ENCODE results near the gene ADD2.

ADD2 gene

DNA sequence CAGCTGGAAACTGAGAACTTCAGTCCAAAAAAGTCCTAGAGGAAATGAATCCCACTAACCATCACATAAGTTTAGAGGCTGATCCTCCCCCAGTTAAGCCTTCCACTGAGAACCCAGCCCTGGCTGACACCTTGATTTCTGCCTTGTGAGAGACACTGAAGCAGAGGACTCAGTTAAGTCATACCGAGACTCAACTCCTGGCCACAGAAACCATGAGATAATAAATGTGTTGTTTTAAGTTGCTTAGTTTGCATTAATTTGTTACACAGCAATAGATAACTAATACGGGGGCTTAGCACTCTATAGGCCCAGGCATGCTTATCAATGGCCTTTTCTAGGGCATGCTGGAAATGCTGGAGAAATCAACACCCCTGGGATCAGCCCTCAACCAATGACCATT lies 3.4 kb upstream of the ADD2 start:
- TF ChIP-seq GATA2 (IDR thresholded peaks at IDR 0.05; ENCODE audit: low read depth, low read length) (no peak), GATA3 (IDR thresholded peaks at IDR 0.05; ENCODE audit: low read depth, low read length) (no peak)

DNA sequence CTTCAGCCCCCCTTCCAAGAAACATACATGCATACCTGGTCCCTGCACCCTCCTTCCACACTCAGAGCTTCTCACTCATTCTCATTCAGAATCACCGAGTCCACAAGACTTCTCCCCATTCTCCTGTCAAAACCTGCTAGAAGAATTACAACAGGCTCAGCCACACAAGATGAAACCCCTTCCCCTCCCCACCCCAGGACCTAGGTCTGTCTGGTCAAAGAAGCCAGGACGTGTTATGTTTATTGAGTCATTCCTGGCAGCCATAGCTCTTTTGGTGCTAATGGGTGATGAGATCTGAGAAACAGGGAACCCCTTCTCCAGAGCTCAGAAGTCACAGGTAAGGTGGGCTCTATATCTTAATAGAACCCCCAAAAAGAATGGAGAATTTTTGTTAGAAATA lies 1.4 kb upstream of the ADD2 start:
- no peak for TF ChIP-seq GATA2 (IDR thresholded peaks at IDR 0.05; ENCODE audit: low read depth, low read length)
- no peak for TF ChIP-seq GATA3 (IDR thresholded peaks at IDR 0.05; ENCODE audit: low read depth, low read length)

DNA sequence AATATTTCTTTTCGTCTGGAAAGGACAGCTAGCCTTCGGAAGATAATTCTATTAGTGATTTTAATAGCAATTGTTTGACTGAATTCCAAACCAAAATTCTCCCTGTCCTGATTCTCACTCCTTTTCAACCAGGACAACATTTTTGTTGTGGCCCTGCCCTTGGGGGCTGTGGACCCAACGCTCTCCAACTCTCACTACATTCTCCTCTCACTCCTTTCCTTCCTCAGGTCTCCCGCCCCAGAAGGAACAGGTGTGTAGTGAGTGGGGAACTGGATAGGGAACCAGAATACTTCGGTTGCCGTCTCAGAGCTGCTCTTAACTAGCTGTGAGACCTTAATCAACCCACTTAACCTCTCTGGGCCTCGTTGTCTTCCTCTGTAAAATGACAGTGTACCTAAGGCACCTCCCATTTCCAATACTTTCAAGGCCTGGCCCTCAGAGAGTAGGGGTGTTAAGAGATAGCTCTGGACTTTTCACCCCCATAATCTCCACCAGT lies 638 bp upstream of the ADD2 start:
- TF ChIP-seq GATA3 (IDR thresholded peaks at IDR 0.05; ENCODE audit: low read depth, low read length) (no peak), GATA2 (IDR thresholded peaks at IDR 0.05; ENCODE audit: low read depth, low read length) (no peak)

DNA sequence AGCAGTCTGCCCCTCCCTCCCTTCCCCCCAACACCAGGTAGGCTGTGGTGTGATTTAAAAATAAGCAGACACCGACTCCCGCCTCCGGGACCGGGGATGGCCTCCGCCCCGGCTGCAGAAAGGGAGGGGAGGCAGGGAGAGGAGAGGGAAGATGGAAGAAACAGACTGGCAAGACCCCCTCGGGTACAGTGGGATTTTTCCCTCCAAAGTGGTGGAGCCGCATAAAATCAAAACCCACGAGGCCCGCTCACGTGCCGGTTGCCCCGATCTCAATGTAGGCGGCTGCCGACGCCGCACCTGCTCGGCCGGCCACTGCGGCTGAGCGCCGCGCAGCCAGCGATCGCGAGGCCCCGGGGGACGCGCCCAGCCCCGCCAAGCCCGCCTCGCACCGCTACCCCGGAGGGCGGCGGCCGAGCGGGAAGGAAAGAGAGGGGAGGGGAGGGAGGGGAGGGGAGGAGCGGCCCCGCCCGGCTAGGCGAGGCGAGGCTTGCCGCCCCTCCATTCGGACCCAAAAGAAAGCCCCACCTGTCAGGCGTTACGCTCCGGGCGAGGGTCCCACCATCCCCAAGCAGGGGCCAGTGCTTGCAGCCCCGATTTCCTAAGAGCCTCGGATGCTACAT lies 811 bp downstream of the ADD2 start:
- TF ChIP-seq GATA2 (IDR thresholded peaks at IDR 0.05; ENCODE audit: low read depth, low read length) (no peak), GATA3 (IDR thresholded peaks at IDR 0.05; ENCODE audit: low read depth, low read length) (no peak)

DNA sequence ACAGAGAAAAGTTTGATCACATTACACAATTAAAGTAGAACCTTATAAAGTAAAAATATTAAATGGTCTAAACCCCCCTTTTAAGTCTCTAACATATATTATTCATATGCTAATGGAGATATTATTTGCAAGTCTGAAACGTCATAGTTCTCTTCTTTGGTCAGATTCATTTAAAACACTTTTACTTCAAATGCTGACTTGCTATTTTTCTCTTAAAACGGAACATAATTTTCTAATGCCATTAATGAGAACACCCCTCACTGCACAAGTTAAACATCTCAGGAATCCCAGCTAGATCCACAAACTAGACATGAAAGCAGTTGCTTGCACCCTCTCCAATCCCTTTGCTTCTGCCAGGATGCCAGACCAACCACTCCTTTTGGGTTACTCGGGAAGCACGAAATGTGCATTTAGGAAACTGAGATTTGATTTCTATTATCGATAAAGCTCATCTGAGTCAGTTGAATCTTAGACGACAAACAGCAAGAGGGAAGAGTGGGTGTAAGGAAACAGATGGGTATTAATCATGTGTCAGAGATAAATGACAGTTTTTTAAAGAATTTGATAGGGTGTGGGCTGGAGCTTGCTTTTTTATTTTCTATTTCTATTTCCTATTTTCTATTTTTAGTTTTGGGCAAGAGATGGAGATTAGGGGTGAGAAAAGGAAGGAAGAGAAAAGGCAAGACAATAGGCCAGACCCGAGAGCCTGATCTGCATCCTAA lies 1.5 kb downstream of the ADD2 start:
- TF ChIP-seq GATA3 (IDR thresholded peaks at IDR 0.05; ENCODE audit: low read depth, low read length) (no peak), GATA2 (IDR thresholded peaks at IDR 0.05; ENCODE audit: low read depth, low read length) (0 out of 2 replicates have a peak, but pooled peaks have one; percentile 7)

DNA sequence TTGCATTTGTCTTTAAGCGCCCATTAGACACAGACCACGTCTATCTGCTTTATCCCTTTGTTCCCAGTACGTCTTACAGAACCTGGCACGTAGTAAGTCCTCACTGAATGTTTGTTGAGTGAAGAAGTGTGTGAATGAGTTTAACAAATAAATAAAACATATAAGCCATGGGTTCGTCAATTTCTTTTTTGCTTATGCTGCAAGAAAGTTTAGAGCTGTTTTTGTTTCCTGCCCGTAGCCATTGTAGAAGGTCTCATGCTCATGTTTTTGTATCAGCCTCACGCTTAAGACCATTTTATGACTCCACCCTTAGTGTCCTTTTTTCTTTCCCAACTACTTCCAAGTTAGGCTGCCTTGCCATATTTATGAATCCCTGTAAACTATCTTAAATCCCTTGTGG lies 2.5 kb downstream of the ADD2 start:
- TF ChIP-seq GATA3 (IDR thresholded peaks at IDR 0.05; ENCODE audit: low read depth, low read length): no peak
- no peak for TF ChIP-seq GATA2 (IDR thresholded peaks at IDR 0.05; ENCODE audit: low read depth, low read length)

DNA sequence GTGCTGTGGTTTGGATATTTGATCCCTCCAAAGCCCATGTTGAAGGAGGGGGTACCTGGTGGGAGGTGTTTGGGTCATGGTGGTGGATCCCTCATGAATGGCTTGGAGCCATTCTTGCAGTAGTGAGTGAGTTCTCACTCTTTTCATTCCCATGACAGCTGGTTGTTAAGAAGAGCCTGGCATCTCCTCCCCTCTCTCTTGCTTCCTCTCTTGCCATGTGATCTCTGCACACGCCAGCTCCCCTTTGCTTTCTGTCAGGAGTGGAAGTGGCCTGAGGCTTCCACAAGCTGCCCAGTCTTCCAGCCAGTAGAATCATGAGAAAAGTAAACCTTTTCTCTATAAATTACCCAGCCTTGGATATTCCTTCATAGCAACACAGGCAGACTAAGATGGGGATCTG lies 8.6 kb downstream of the ADD2 start:
- TF ChIP-seq GATA3 (IDR thresholded peaks at IDR 0.05; ENCODE audit: low read depth, low read length) (no peak), GATA2 (IDR thresholded peaks at IDR 0.05; ENCODE audit: low read depth, low read length) (no peak)

DNA sequence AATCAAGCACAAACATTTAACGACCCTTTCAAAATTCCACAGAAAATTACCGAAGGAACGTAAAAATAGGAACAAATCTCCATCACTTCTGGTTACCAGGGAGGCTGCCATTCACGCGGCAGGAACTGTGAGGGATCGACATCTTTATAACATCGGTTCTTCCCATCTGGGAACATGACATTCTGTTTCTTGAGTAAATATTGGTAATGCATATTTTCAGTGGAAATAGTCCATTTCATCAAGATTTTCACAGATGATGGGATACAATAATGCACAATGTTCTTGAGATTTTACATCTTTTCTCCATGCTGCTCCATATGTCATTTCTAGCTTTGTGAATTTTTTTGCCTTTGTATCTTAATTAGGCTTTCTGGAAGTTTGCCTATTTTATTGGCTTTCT lies 10.0 kb downstream of the ADD2 start:
- no peak for TF ChIP-seq GATA3 (IDR thresholded peaks at IDR 0.05; ENCODE audit: low read depth, low read length)
- no peak for TF ChIP-seq GATA2 (IDR thresholded peaks at IDR 0.05; ENCODE audit: low read depth, low read length)

DNA sequence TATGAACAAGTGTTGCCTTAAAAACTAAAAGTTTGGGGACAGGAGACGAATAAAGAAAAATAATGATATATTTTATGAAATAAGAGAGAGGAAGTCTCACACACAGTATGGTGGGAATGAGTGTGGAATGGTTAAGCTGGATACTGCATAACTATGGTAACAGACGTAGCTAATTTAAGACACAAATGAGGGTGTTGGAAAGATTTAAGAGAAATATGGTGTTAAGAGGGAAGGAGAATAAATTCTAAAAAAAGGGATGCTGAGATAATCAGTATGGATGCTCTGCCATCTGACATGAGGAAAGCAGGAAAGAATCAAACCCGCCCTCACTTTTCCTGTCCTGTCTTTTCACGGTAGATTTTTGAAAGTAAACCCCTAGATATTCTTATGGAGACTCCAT lies 10.6 kb downstream of the ADD2 start:
- TF ChIP-seq GATA3 (IDR thresholded peaks at IDR 0.05; ENCODE audit: low read depth, low read length): no peak
- TF ChIP-seq GATA2 (IDR thresholded peaks at IDR 0.05; ENCODE audit: low read depth, low read length): no peak

DNA sequence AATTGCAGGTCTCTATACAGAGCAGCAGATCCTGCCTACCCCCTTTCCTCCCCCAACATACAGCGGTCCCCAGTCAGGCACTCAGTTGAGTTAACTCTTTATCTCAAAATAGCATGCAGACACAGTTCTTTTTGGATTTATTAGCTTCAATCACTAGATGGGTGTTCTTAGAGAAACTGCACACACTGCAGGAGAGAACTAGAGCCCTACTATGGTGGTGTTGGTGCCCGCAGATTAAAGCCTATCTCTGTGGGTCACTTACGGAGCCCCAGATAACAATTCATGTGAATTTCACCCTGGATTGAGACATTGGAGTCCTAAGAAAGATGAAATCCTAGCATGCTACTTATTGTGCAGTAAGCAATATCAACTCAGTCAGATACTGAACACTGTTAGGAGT lies 11.9 kb downstream of the ADD2 start:
- TF ChIP-seq GATA2 (IDR thresholded peaks at IDR 0.05; ENCODE audit: low read depth, low read length) (no peak), GATA3 (IDR thresholded peaks at IDR 0.05; ENCODE audit: low read depth, low read length) (no peak)

DNA sequence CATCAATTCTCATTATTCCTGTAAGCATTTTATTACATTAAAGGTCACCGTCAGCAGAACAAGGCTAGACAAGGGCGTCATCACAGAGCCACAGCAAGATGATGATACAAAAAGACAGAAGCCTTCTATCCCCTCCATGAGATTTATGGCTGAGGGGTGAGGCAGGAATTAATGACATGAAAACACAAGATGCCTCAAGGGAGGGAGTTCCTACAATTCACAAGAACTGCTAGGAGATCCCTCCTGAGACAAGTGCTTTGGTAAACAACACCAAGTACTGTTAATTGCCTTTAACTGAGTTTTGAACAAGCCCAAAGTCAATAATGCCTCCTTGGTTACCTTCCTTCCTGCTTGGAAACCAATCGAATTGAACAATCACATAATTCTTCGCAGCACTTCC lies 14.1 kb downstream of the ADD2 start:
- TF ChIP-seq GATA3 (IDR thresholded peaks at IDR 0.05; ENCODE audit: low read depth, low read length) (no peak), GATA2 (IDR thresholded peaks at IDR 0.05; ENCODE audit: low read depth, low read length) (no peak)

DNA sequence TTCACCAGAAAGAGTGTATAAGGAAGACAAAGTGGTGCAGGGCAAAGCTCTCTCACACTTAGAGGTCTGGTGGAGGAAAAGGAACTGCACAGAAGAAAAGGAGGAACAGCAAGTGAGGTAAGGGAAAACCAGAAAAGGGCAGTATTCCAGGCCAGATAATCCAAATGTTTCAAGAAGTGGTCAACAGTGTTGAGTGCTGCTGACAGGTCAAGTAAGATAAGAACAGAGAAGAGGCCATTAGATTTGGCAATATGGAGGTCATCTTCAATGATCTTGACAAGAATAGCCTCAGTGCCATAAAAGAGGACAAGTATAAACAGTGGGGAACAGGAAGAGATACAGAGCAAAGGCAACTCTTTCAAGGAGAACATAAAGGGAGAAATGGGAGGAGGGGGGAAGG lies 15.0 kb downstream of the ADD2 start:
- TF ChIP-seq GATA3 (IDR thresholded peaks at IDR 0.05; ENCODE audit: low read depth, low read length): no peak
- TF ChIP-seq GATA2 (IDR thresholded peaks at IDR 0.05; ENCODE audit: low read depth, low read length): no peak

DNA sequence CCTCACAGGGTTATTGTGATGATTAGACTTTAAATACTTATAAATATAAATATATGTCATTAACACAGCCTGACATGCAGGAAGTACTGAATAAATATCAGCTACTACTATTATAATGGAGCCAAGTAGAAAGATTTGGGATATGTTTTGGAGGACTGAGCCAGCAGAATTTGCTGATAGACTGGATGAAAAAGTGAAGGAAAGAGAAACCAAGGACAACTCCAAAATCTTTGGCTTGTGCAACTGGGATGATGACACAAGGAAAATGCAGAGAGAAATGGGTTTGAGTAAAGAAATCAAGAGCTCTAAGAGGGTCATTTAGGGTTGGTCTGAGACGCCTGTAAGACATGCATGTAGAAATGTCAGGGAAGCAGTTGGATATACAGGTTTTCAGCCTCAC lies 15.6 kb downstream of the ADD2 start:
- TF ChIP-seq GATA2 (IDR thresholded peaks at IDR 0.05; ENCODE audit: low read depth, low read length): no peak
- TF ChIP-seq GATA3 (IDR thresholded peaks at IDR 0.05; ENCODE audit: low read depth, low read length): no peak

DNA sequence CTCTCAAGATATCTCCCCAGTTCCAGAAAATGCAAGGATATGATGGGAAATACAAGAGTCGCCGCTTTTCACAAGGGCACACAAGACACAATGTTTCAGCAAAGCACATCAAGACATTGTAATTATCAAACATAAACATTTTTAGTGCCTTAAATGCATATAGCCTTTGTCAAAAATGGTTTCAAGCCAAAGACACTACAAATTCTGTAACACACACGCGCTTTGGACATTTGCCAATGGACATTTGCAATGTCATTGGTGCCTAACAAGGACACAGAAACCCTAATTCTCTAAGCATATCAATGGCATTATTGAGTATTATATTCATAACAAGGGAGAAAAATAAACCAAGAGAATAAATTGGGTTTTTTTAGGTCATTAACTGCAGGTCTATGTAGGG lies 16.1 kb downstream of the ADD2 start:
- TF ChIP-seq GATA3 (IDR thresholded peaks at IDR 0.05; ENCODE audit: low read depth, low read length) (no peak), GATA2 (IDR thresholded peaks at IDR 0.05; ENCODE audit: low read depth, low read length) (no peak)

DNA sequence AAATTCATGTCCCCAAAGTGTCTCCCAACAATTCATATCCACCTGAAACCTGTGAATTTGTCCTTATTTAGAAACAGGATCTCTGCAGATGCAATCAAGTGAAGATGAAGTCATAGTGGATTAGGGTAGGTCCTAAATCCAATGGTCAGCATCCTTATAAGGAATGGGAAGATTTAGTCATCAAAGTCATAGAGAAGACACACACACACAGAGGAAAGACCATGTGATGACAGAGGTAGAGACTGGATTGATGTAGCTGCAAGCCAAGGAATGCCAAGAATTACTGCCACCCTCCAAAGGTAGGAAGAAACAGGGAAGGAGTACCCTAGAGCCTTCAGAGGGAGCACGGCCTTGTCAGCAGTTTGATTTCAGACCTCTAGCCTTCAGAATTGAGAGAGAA lies 17.7 kb downstream of the ADD2 start:
- no peak for TF ChIP-seq GATA3 (IDR thresholded peaks at IDR 0.05; ENCODE audit: low read depth, low read length)
- no peak for TF ChIP-seq GATA2 (IDR thresholded peaks at IDR 0.05; ENCODE audit: low read depth, low read length)
